Islet of Langerhans (tissue), 1 donor: ENCODE measurements around the gene MAGED4B.
"Not testable (repeated sequence)": the region's sequence is repeated elsewhere in the genome, so short reads cannot be mapped to it uniquely, and the experiment has no call there.

Experiments
- FAIRE-seq: peaks from one replicate; lab custom pipeline; 2011; peaks lifted over from hg19 to GRCh38; lab: Jason Lieb, UNC

The MAGED4B gene, protein sequence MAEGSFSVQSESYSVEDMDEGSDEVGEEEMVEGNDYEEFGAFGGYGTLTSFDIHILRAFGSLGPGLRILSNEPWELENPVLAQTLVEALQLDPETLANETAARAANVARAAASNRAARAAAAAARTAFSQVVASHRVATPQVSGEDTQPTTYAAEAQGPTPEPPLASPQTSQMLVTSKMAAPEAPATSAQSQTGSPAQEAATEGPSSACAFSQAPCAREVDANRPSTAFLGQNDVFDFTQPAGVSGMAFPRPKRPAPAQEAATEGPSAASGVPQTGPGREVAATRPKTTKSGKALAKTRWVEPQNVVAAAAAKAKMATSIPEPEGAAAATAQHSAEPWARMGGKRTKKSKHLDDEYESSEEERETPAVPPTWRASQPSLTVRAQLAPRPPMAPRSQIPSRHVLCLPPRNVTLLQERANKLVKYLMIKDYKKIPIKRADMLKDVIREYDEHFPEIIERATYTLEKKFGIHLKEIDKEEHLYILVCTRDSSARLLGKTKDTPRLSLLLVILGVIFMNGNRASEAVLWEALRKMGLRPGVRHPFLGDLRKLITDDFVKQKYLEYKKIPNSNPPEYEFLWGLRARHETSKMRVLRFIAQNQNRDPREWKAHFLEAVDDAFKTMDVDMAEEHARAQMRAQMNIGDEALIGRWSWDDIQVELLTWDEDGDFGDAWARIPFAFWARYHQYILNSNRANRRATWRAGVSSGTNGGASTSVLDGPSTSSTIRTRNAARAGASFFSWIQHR

DNA sequence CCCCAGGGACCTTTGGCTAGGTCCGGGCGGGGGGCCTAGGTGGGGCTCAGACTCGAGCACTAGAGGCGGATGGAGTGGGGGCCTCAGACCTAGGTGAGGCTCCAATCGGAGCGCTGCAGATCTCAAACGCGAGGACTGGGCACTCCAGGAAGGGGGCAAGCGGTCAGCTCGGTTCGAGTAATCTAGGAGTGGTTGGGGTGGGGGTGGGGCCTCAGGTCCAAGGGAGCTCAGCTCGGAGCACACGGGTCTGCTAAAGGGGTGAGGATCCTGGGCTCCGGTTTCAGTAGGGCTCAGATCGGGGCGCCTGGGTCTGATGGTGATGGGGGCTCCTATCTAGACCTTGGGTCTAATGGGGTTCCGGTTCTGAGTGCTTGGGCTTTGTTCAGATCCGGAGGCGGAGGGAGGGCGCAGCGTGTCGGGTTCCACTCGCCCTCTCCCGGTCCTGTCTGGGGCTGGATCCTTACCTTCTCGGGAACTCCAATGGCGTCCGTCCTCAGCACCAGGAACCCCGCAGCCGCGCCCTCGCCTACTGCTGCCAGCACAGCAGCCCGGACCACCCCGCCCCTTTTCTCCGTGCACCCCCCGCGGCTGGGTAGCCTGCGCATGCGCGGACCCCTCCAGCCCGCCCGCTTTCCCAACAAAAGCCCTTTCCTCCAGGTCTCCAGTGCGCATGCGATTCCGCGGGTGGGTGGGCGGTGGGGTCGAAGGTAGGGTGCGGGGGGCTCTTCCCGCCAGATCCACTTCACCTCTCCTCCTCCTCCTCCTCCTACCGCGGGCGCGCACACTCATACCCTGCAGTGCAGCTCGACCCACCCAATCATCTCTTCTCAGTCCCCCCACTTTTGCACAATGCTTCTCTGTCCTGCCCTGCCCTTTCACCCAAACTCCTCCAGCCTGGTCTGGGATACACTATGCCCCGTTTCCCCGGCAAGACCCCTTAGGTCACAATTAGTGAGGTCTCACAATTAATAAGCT is at the start of gene MAGED4B:
Gene MAGED4B, minus strand, starts transcription at position 518 of the 975 bp plus-strand sequence. CDS start 1,011 bp downstream, outside the sequence.
- not testable (repeated sequence) for FAIRE-seq

DNA sequence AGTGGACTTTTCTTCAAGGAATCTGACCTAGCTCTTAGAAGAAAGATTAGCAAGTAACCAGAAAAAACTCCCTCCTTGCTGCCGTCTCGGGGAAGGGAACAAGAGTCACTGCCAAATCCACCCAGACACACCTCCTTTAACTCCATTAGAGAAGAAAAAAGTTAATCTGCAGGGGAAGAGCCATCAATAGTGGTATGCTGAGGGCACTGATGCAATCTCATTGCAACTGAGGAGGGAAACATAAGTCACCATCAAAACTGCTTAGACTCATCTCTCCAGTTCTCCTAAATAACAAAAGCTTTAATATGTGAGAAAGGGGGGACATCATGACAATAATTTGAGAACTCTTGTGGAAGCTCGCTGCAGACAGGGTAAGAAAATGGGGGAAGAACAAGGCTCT is 49.3 kb upstream of the MAGED4B start:
- no peak for FAIRE-seq

DNA sequence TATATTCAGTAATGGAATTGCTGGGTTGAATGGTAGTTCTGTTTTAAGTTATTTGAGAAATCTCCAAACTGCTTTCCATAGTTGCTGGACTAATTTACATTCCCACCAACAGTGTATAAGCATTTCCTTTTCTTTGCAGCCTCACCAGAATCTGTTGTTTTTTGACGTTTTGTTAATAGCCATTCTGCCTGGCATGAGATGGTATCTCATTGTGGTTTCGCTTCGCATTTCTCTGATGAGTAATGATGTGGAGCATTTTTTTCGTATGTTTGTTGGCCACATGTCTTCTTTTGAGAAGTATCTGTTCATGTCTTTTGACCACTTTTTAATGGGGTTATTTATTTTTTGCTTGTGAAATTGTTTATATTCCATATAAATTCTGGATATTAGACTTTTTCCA is 13.6 kb upstream of the MAGED4B start:
- FAIRE-seq, result no peak

DNA sequence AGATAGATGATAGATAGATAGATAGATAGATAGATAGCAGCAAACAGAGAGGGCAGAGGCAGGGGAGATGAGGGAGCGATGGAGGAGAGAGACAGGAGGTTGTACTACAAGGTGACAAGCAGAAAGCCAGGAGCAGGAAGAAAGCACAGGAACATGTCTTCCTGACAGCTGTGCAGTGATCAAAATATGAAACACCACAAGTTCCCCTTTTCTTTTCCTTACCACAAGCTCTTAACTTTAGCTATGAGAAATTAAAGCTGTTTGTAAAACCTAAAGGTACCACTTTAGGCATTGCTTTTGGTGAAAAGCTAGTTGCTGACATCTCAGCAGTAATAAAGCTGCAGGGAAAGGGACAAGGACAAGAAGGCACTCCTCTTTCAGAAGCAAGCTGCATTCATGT is 9.1 kb upstream of the MAGED4B start:
- no peak for FAIRE-seq

DNA sequence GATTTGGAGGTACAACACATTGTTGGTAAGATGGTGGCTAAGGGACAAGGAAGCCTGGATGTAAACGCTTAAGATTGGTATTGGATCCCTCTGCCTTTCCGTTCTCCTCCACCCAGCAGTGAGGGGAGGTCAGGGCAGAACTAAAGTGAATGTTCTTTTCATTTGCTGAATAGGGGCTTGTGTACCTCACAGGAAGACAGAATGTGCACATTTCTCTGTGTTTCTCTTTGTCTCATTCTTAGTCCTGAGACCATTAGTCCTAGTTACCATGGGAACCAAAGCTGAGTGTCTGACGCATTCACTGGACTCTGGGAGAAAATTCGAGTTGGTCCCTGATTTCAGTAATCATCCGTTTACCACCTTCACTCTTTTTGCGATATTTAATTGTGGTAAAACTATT is 26.7 kb downstream of the MAGED4B start:
- peak; percentile 64 for FAIRE-seq

DNA sequence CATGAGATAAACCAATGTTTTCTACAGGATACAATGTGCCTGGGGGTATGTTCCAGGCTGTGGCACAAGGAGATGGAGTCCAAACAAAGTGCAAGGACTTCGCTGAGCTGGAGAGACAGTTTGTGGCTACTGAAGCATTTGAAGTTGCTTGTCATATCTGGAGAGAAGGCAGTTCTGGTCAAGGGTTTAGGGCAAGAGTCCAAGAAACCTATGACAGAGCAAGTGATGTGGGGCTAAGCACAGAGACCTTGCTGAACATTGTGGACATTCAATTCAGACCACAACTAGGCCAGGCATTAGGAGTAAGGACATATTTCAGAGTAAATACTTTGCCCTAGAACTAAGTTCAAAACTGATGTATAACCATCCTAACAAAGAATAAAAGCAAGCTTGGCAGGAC is 34.8 kb downstream of the MAGED4B start:
- FAIRE-seq, result no peak

DNA sequence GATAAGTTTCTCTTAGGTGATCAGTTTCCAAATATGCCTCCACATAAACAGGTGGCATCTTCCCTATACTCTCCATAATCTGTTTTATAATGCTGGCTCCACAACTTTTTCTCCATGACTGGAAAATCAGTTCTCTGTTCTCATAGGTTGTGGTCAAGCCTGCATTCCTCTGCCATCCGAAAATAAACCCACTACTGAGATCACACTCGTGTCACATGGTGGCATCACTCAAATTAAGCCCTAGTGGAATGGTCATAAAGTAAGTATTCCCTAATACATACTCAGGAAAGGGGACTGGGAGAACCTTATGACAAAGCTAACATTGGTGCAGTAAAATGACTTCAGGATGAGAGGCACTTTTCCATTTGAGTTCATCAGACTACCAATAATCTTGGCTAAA is 37.6 kb downstream of the MAGED4B start:
- FAIRE-seq, result no peak

DNA sequence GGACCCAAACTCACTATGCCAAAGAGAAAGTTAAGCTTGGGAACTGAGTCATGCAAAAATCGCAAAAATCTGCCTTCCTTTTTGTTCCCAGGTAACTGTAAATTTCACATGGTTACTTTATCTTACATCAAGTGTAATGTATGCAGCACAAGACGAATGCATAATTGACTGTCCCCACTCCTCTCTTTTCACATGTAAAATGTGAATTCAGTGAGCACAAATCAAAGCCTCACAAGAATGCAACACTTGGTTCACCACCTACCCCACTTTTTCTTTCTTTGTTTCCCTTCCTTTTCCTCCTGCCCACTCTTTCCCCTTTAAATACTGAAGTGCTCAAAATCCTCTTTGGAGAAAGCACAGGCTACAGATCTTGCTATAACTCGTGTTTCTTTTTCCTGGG is 53.2 kb downstream of the MAGED4B start:
- FAIRE-seq, result no peak
